ENCODE data around the gene LMO2. TPM values are rescaled to one million over a fixed set of nuclear protein-coding genes. Genes with fewer than 3 reads are reported as not detected.
"Not testable (repeated sequence)": the region's sequence is repeated elsewhere in the genome, so short reads cannot be mapped to it uniquely, and the experiment has no call there.

The LMO2 gene
- total and polyA plus RNA-seq, 2 donors from 2014 or later = 57.1 to 60.6 TPM

- no peak for FAIRE-seq
- intact Hi-C loops (cut with DNase I) = no loop called here
These were observed 41.7 kb upstream of the LMO2 start for GRCh38 chr11:33933602-33934001.

DNA sequence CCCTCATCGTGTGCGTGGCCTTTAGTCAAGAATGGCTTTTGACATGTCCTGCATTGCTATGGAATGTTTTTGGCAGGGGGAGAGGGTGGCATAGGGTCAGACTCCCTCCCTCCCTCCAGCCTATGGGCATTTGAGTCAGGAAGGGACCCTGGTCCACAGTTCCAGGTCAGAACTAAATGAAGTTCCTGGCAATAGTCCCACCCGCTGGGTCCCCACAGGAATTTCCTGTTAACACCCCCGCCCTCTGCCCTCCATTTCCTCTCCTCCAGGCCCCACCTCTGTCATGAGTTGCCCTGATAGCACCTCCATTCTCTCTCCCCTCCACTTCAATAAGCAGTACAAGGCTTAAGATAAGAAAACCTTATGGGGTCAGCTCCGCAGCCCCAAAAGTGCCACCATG, 40.8 kb upstream of the LMO2 start:
- Histone ChIP-seq H3K4me3 (ENCODE audit: low read length in 3 of 3) (no peak overlapping the region), H3K27me3 (ENCODE audit: control insufficient read depth, insufficient read depth, low read length) (no peaks in the 10 kb centered on the region), H3K27ac (ENCODE audit: low read depth in 2 of 2, low read length in 2 of 2) (peak overlapping the region; percentile 45 to 54), H3K9me3 (ENCODE audit: control insufficient read depth in 2 of 3, insufficient read depth in 1 of 3, low read length in 3 of 3) (no peaks in the 10 kb centered on the region), H3K9ac (ENCODE audit: low read length in 3 of 3) (no peak overlapping the region), H3K36me3 (ENCODE audit: control insufficient read depth in 2 of 3, insufficient read depth in 3 of 3, low read length in 3 of 3) (no peaks in the 10 kb centered on the region), H3K4me1 (ENCODE audit: control insufficient read depth in 2 of 3, insufficient read depth in 2 of 3, low read depth in 1 of 3, low read length in 3 of 3) (peaks cover 3 to 28% (median 22%) of the 10 kb centered on the region in 3 donors)
- intact Hi-C loops (cut with DNase I) = no loop called here
- no peak for TF ChIP-seq CTCF (IDR thresholded peaks at IDR 0.05; ENCODE audit: borderline replicate concordance, extremely low read depth, insufficient read depth)
- FAIRE-seq (no peak), DNase-seq (no peak)

More at GRCh38 chr11:33933602-33934001, 41.7 kb upstream of the LMO2 start:
- Histone ChIP-seq H3K27ac (ENCODE audit: low read depth in 2 of 2, low read length in 2 of 2) (peak overlapping the region; percentile 49 to 79), H3K4me3 (ENCODE audit: low read length in 3 of 3) (no peak overlapping the region), H3K36me3 (ENCODE audit: control insufficient read depth in 2 of 3, insufficient read depth in 3 of 3, low read length in 3 of 3) (no peaks in the 10 kb centered on the region), H3K4me1 (ENCODE audit: control insufficient read depth in 2 of 3, insufficient read depth in 2 of 3, low read depth in 1 of 3, low read length in 3 of 3) (peaks cover 3 to 28% (median 22%) of the 10 kb centered on the region in 3 donors), H3K27me3 (ENCODE audit: control insufficient read depth, insufficient read depth, low read length) (no peaks in the 10 kb centered on the region), H3K9ac (ENCODE audit: low read length in 3 of 3) (no peak overlapping the region), H3K9me3 (ENCODE audit: control insufficient read depth in 2 of 3, insufficient read depth in 1 of 3, low read length in 3 of 3) (no peaks in the 10 kb centered on the region)
- no peak for TF ChIP-seq CTCF (IDR thresholded peaks at IDR 0.05; ENCODE audit: borderline replicate concordance, extremely low read depth, insufficient read depth)
- peak in 3 of 5 donors; percentile 51 to 74 (median 56) for DNase-seq

- Histone ChIP-seq H3K27ac (ENCODE audit: low read depth in 2 of 2, low read length in 2 of 2) (peak overlapping the region; percentile 45 to 89), H3K4me1 (ENCODE audit: control insufficient read depth in 2 of 3, insufficient read depth in 2 of 3, low read depth in 1 of 3, low read length in 3 of 3) (peaks cover 3 to 28% (median 21%) of the 10 kb centered on the region in 3 donors)
- H3K9me3 ChIP-seq (ENCODE audit: control insufficient read depth in 2 of 3, insufficient read depth in 1 of 3, low read length in 3 of 3); H3K27me3 ChIP-seq (ENCODE audit: control insufficient read depth, insufficient read depth, low read length); intact Hi-C loops (cut with DNase I); DNase-seq; H3K9ac ChIP-seq (ENCODE audit: low read length in 3 of 3); H3K36me3 ChIP-seq (ENCODE audit: control insufficient read depth in 2 of 3, insufficient read depth in 3 of 3, low read length in 3 of 3); FAIRE-seq; H3K4me3 ChIP-seq (ENCODE audit: low read length in 3 of 3): not testable (repeated sequence)
These were observed 40.0 kb upstream of the LMO2 start for GRCh38 chr11:33931739-33932366.

GRCh38 chr11:33931067-33931466, 39.2 kb upstream of the LMO2 start:
- FAIRE-seq (no peak), DNase-seq (no peak)
- peaks cover 3 to 28% (median 20%) of the 10 kb centered on the region in 3 donors for H3K4me1 ChIP-seq (ENCODE audit: control insufficient read depth in 2 of 3, insufficient read depth in 2 of 3, low read depth in 1 of 3, low read length in 3 of 3)
- H3K27ac ChIP-seq (ENCODE audit: low read depth in 2 of 2, low read length in 2 of 2) = peak overlapping the region; percentile 26 to 89
- no peak overlapping the region for H3K4me3 ChIP-seq (ENCODE audit: low read length in 3 of 3)
- TF ChIP-seq CTCF (IDR thresholded peaks at IDR 0.05; ENCODE audit: borderline replicate concordance, extremely low read depth, insufficient read depth) = no peak
- no peak overlapping the region for H3K9ac ChIP-seq (ENCODE audit: low read length in 3 of 3)
- H3K36me3 ChIP-seq (ENCODE audit: control insufficient read depth in 2 of 3, insufficient read depth in 3 of 3, low read length in 3 of 3) = no peaks in the 10 kb centered on the region
- H3K27me3 ChIP-seq (ENCODE audit: control insufficient read depth, insufficient read depth, low read length) = no peaks in the 10 kb centered on the region
- intact Hi-C loops (cut with DNase I) = no loop called here
- H3K9me3 ChIP-seq (ENCODE audit: control insufficient read depth in 2 of 3, insufficient read depth in 1 of 3, low read length in 3 of 3) = no peaks in the 10 kb centered on the region

All from kidney (tissue), 14 donors.